NT2/D1 (cell line): ENCODE data around the gene C1GALT1.
A peak's percentile ranks its signal among the peaks of the same experiment; 100 is the strongest.

Source experiments
- DNase-seq: peaks from one replicate; pipeline ENCODE4 v3.0.0-alpha.2; 2011; ENCODE audit warnings: low read depth, low spot score
- H3K27me3 ChIP-seq: 2 replicates; pipeline ENCODE4 v1.6.0; 2011; ENCODE audit warnings: mild to moderate bottlenecking; ENCODE audit not compliant: insufficient read length, insufficient read depth
- H3K36me3 ChIP-seq: 2 replicates; pipeline ENCODE4 v1.6.1; 2011; ENCODE audit warnings: mild to moderate bottlenecking, low read length, mixed read lengths; ENCODE audit not compliant: insufficient read depth, insufficient read length
- H3K4me1 ChIP-seq: 2 replicates; pipeline ENCODE4 v1.5.1; 2011; ENCODE audit not compliant: insufficient read depth, insufficient read length
- H3K4me3 ChIP-seq: 2 replicates; pipeline ENCODE4 v1.5.1; 2011; ENCODE audit warnings: low read depth; ENCODE audit not compliant: insufficient read length
- H3K9ac ChIP-seq: 2 replicates; pipeline ENCODE4 v1.6.0; 2011; ENCODE audit warnings: low read depth; ENCODE audit not compliant: insufficient read length
- H3K9me3 ChIP-seq: 2 replicates; pipeline ENCODE4 v1.5.1; 2011; ENCODE audit warnings: mild to moderate bottlenecking, low read length; ENCODE audit not compliant: insufficient read depth
- SUZ12 ChIP-seq: IDR thresholded peaks from 2 replicates; pipeline ENCODE4 v1.6.1; 2011; ENCODE audit not compliant: insufficient read length, insufficient read depth; ENCODE audit errors: extremely low read depth
- YY1 ChIP-seq: IDR thresholded peaks from 2 replicates; pipeline ENCODE4 v1.6.1; 2011; ENCODE audit not compliant: insufficient read length, insufficient read depth
- ZNF274 ChIP-seq: IDR thresholded peaks from 2 replicates; pipeline ENCODE4 v1.6.1; 2011; ENCODE audit warnings: mild to moderate bottlenecking, low read depth, low read length

The C1GALT1 gene

DNA sequence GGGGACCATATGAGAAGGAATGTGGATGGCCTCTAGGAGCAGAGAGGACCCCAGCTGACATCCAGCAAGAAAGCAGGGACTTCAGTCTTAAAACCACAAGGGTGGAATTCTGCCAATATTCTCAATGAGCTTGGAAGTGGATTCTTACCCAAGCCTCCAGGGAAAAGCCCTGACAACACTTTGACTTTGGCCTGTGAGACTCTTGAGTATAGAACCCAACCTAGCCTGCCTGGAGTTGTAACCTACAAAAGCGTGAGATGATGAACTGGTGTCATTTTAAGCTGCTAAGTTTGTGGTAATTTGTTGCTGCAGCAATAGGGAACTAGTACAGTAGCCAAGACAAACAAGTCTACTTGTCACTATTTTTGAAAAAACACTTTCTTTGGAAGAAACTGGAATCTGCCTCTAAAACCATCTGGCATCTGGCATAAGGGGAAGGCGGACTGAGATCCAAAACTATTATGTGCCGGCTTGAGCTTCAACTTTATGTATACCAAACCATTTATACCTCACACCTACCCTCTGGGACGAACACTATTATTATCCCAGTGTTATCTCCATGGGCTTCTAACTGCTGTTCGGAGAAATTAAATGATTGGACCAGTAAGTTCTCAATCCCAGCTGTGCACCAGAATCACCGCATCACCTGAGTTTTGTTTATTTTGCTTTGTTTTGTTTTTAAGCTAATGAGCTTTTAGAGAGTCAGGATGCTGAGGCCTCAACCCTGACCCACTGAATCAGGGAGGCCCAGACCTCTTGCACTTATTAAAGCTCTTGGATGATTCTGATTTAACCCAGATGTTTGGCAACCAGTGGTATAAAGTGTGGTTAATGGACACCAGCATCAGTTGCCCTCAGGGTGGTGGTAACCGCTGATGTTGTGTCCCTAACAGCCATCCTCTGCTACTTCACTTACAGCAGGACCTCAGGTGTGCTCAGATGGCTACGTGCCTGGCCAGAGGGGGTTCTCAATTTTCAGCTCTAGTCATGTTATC lies 83.0 kb downstream of the C1GALT1 start:
- no peaks in the 10 kb centered on the region for H3K36me3 ChIP-seq
- no peak overlapping the region for H3K4me3 ChIP-seq
- H3K9ac ChIP-seq = no peak overlapping the region
- H3K4me1 ChIP-seq = no peaks in the 10 kb centered on the region
- no peaks in the 10 kb centered on the region for H3K9me3 ChIP-seq
- no peaks in the 10 kb centered on the region for H3K27me3 ChIP-seq
- TF ChIP-seq SUZ12 (no peak), YY1 (no peak)
- DNase-seq = no peak

- TF ChIP-seq SUZ12 (no peak), ZNF274 (no peak), YY1 (no peak)
- Histone ChIP-seq H3K4me3 (no peak overlapping the region), H3K4me1 (no peaks in the 10 kb centered on the region), H3K27me3 (no peaks in the 10 kb centered on the region), H3K9me3 (no peaks in the 10 kb centered on the region), H3K9ac (no peak overlapping the region), H3K36me3 (no peaks in the 10 kb centered on the region)
- DNase-seq = no peak
Measured at GRCh38 chr7:7266257-7266881, 84.0 kb downstream of the C1GALT1 start.

- Histone ChIP-seq H3K36me3 (no peaks in the 10 kb centered on the region), H3K27me3 (no peaks in the 10 kb centered on the region), H3K4me1 (no peaks in the 10 kb centered on the region), H3K4me3 (no peak overlapping the region), H3K9me3 (no peaks in the 10 kb centered on the region), H3K9ac (no peak overlapping the region)
- no peak for TF ChIP-seq ZNF274
- no peak for TF ChIP-seq YY1
- TF ChIP-seq SUZ12 = no peak
- DNase-seq = no peak
Measured at GRCh38 chr7:7271094-7271874, 88.9 kb downstream of the C1GALT1 start.

GRCh38 chr7:7272294-7272693 lies 90.0 kb downstream of the C1GALT1 start:
- no peaks in the 10 kb centered on the region for H3K4me1 ChIP-seq
- no peaks in the 10 kb centered on the region for H3K27me3 ChIP-seq

DNA sequence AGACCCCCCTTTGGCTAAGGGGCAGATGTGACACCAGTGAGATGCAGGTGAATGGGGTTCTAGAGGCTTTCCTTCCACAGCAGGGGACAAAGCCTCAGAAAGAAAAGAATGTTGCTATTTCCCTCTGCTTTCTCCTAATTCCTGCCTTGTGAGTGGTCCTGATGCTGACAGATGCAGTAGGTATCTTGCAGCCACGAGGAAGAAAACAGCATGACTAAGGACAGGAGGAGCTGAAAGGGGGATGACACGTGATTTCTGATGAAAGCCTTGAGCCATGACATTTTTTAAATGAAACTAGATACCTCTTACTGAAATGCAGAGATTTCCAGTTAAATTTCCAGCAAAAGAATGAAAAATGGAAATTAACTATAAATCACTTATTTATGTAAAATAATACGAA lies 92.4 kb downstream of the C1GALT1 start:
- Histone ChIP-seq H3K4me1 (no peaks in the 10 kb centered on the region), H3K27me3 (no peaks in the 10 kb centered on the region), H3K4me3 (no peak overlapping the region), H3K36me3 (no peaks in the 10 kb centered on the region), H3K9me3 (no peaks in the 10 kb centered on the region), H3K9ac (no peak overlapping the region)
- peak; percentile 18 for DNase-seq
- TF ChIP-seq ZNF274 = no peak

More at GRCh38 chr7:7272294-7272693, 90.0 kb downstream of the C1GALT1 start:
- no peaks in the 10 kb centered on the region for H3K36me3 ChIP-seq
- no peaks in the 10 kb centered on the region for H3K9me3 ChIP-seq
- DNase-seq = no peak
- no peak overlapping the region for H3K4me3 ChIP-seq
- TF ChIP-seq SUZ12 (no peak), ZNF274 (no peak), YY1 (no peak)
- no peak overlapping the region for H3K9ac ChIP-seq

GRCh38 chr7:7276161-7276560 lies 93.8 kb downstream of the C1GALT1 start:
- H3K27me3 ChIP-seq = no peaks in the 10 kb centered on the region
- no peak overlapping the region for H3K9ac ChIP-seq
- H3K36me3 ChIP-seq = no peaks in the 10 kb centered on the region
- no peaks in the 10 kb centered on the region for H3K4me1 ChIP-seq
- H3K4me3 ChIP-seq = no peak overlapping the region
- TF ChIP-seq YY1 = no peak
- TF ChIP-seq ZNF274 = no peak
- no peak for TF ChIP-seq SUZ12
- H3K9me3 ChIP-seq = peaks cover 10% of the 10 kb centered on the region
- no peak for DNase-seq

- no peaks in the 10 kb centered on the region for H3K27me3 ChIP-seq
- no peak for TF ChIP-seq ZNF274
- TF ChIP-seq SUZ12 = no peak
- no peak for TF ChIP-seq YY1
- no peak overlapping the region for H3K4me3 ChIP-seq
- H3K9ac ChIP-seq = no peak overlapping the region
- no peaks in the 10 kb centered on the region for H3K9me3 ChIP-seq
- H3K36me3 ChIP-seq = no peaks in the 10 kb centered on the region
- DNase-seq = no peak
- H3K4me1 ChIP-seq = no peaks in the 10 kb centered on the region
Measured at GRCh38 chr7:7290429-7291122, 108.2 kb downstream of the C1GALT1 start.
